Osteoblast (primary cell): ENCODE data around the gene ELOVL5. TPM values are rescaled to one million over a fixed set of nuclear protein-coding genes. Genes with fewer than 3 reads are reported as not detected.

ENCODE experiments used
- DNase-seq: peaks from one replicate; pipeline ENCODE4 v3.0.0; 2011; ENCODE audit warnings: low spot score, mixed read lengths; ENCODE audit not compliant: insufficient read length; ENCODE audit errors: missing footprints
- H2AFZ ChIP-seq: 2 replicates; pipeline ENCODE4 v1.6.0; 2011; ENCODE audit warnings: mild to moderate bottlenecking, low read length
- H3K27ac ChIP-seq: 2 replicates; pipeline ENCODE4 v1.5.1; 2011; ENCODE audit warnings: mild to moderate bottlenecking, low read depth, low read length, moderate library complexity
- H3K27me3 ChIP-seq: 2 replicates; pipeline ENCODE4 v1.6.0; 2012; ENCODE audit warnings: mild to moderate bottlenecking, control low read depth, inconsistent platforms, low read length, moderate library complexity; ENCODE audit not compliant: insufficient read depth
- H3K36me3 ChIP-seq: 2 replicates; pipeline ENCODE4 v1.5.1; 2011; ENCODE audit warnings: mild to moderate bottlenecking, low read length, control low read depth, moderate library complexity; ENCODE audit not compliant: insufficient read depth
- H3K4me1 ChIP-seq: 2 replicates; pipeline ENCODE4 v1.5.1; 2011; ENCODE audit warnings: mild to moderate bottlenecking, low read length, control low read depth, moderate library complexity; ENCODE audit not compliant: insufficient read depth
- H3K4me2 ChIP-seq: 2 replicates; pipeline ENCODE4 v1.6.0; 2011; ENCODE audit warnings: mild to moderate bottlenecking, low read length; ENCODE audit not compliant: insufficient read depth
- H3K4me3 ChIP-seq: fragments of 200-600 bp; sonication (generic); 3 replicates; pipeline ENCODE4 v1.5.1; 2012; ENCODE audit warnings: mild to moderate bottlenecking, low read length, inconsistent platforms; ENCODE audit not compliant: insufficient read depth
- H3K79me2 ChIP-seq: 2 replicates; pipeline ENCODE4 v1.6.0; 2012; ENCODE audit warnings: mild to moderate bottlenecking, low read length, control low read depth, inconsistent platforms; ENCODE audit not compliant: insufficient read depth
- H3K9me3 ChIP-seq: 2 replicates; pipeline ENCODE4 v1.5.1; 2011; ENCODE audit warnings: low read depth, low read length, control low read depth
- H4K20me1 ChIP-seq: 2 replicates; pipeline ENCODE4 v1.6.0; 2012; ENCODE audit warnings: mild to moderate bottlenecking, low read length, control low read depth; ENCODE audit not compliant: insufficient read depth
- CTCF ChIP-seq: IDR thresholded peaks from 2 replicates; pipeline ENCODE4 v1.5.1; 2011; ENCODE audit warnings: mild to moderate bottlenecking, low read depth, low read length, moderate library complexity; ENCODE audit errors: extremely low read depth
- total RNA-seq: library from RNA; depleted of rRNA; stranded (reverse); fragments of >200 nt; gene quantifications from 2 replicates; pipeline ENCODE4 v1.2.3, GENCODE V29; 2012

Gene ELOVL5
- total RNA-seq, 1 donor: 75.3 TPM

GRCh38 chr6:53238311-53238710, 110.4 kb downstream of the ELOVL5 start:
- Histone ChIP-seq H3K4me2 (no peak overlapping the region), H4K20me1 (no peaks in the 10 kb centered on the region), H3K4me1 (no peaks in the 10 kb centered on the region), H3K27ac (no peak overlapping the region), H3K79me2 (no peaks in the 10 kb centered on the region), H3K4me3 (no peak overlapping the region), H3K36me3 (no peaks in the 10 kb centered on the region), H3K9me3 (no peaks in the 10 kb centered on the region), H2AFZ (no peak overlapping the region), H3K27me3 (no peaks in the 10 kb centered on the region)
- no peak for TF ChIP-seq CTCF
- no peak for DNase-seq

- Histone ChIP-seq H3K4me2 (peak overlapping the region; percentile 20), H4K20me1 (no peaks in the 10 kb centered on the region), H3K36me3 (no peaks in the 10 kb centered on the region), H3K9me3 (no peaks in the 10 kb centered on the region), H3K27ac (no peak overlapping the region), H3K79me2 (no peaks in the 10 kb centered on the region), H2AFZ (no peak overlapping the region), H3K27me3 (no peaks in the 10 kb centered on the region), H3K4me1 (no peaks in the 10 kb centered on the region), H3K4me3 (no peak overlapping the region)
- DNase-seq: no peak
- TF ChIP-seq CTCF: no peak
Observed at GRCh38 chr6:53236241-53236640, 112.5 kb downstream of the ELOVL5 start.

GRCh38 chr6:53235508-53235907, 113.2 kb downstream of the ELOVL5 start:
- no peak overlapping the region for H2AFZ ChIP-seq
- no peaks in the 10 kb centered on the region for H3K4me1 ChIP-seq
- no peaks in the 10 kb centered on the region for H3K79me2 ChIP-seq
- no peak overlapping the region for H3K4me3 ChIP-seq
- H3K27ac ChIP-seq: no peak overlapping the region
- no peaks in the 10 kb centered on the region for H3K27me3 ChIP-seq
- H3K9me3 ChIP-seq: no peaks in the 10 kb centered on the region
- TF ChIP-seq CTCF: no peak
- no peak overlapping the region for H3K4me2 ChIP-seq
- no peak for DNase-seq
- no peaks in the 10 kb centered on the region for H4K20me1 ChIP-seq
- H3K36me3 ChIP-seq: no peaks in the 10 kb centered on the region

GRCh38 chr6:53233309-53233708, 115.4 kb downstream of the ELOVL5 start:
- H3K36me3 ChIP-seq: no peaks in the 10 kb centered on the region
- H4K20me1 ChIP-seq: no peaks in the 10 kb centered on the region
- H3K79me2 ChIP-seq: no peaks in the 10 kb centered on the region
- no peaks in the 10 kb centered on the region for H3K9me3 ChIP-seq
- H2AFZ ChIP-seq: no peak overlapping the region
- no peak overlapping the region for H3K4me3 ChIP-seq
- H3K27me3 ChIP-seq: no peaks in the 10 kb centered on the region
- H3K27ac ChIP-seq: no peak overlapping the region
- no peaks in the 10 kb centered on the region for H3K4me1 ChIP-seq
- no peak overlapping the region for H3K4me2 ChIP-seq
- no peak for DNase-seq
- TF ChIP-seq CTCF: no peak
